MM.1S (cell line): ENCODE results near the gene KDM4B.

Source experiments
- DNase-seq: peaks from one replicate; pipeline ENCODE4 v3.0.0-alpha.2; 2015
- H2AFZ ChIP-seq: fragments of 300-600 bp; sonication (generic); 2 replicates; pipeline ENCODE4 v1.6.0; 2016; ENCODE audit warnings: antibody characterized with exemption, low read length
- H3F3A ChIP-seq: fragments of 300-600 bp; sonication (generic); 2 replicates; pipeline ENCODE4 v1.6.1; 2016; ENCODE audit warnings: mild to moderate bottlenecking, antibody characterized with exemption, low read length, moderate library complexity, mixed read lengths; ENCODE audit not compliant: insufficient read depth
- H3K27ac ChIP-seq: fragments of 300-600 bp; sonication (generic); 2 replicates; pipeline ENCODE4 v1.5.1; 2016; ENCODE audit warnings: mild to moderate bottlenecking, low read length
- H3K27me3 ChIP-seq: fragments of 300-600 bp; sonication (generic); replicated peaks from 2 replicates; pipeline ENCODE4 v1.6.0; 2016; ENCODE audit warnings: low read length; ENCODE audit not compliant: insufficient read depth
- H3K36me3 ChIP-seq: fragments of 300-600 bp; sonication (generic); replicated peaks from 2 replicates; pipeline ENCODE4 v1.6.1; 2016; ENCODE audit warnings: mild to moderate bottlenecking, low read length, mixed read lengths; ENCODE audit not compliant: insufficient read depth
- H3K4me1 ChIP-seq: fragments of 300-600 bp; sonication (generic); 2 replicates; pipeline ENCODE4 v1.6.1; 2016; ENCODE audit warnings: low read length, mixed read lengths
- H3K4me2 ChIP-seq: fragments of 300-600 bp; sonication (generic); 2 replicates; pipeline ENCODE4 v1.6.0; 2016; ENCODE audit warnings: low read depth, low read length
- H3K4me3 ChIP-seq: fragments of 300-600 bp; sonication (generic); 2 replicates; pipeline ENCODE4 v1.5.1; 2016; ENCODE audit warnings: low read length, mixed read lengths
- H3K79me2 ChIP-seq: fragments of 300-600 bp; sonication (generic); 2 replicates; pipeline ENCODE4 v1.6.1; 2016; ENCODE audit warnings: mixed run types, low read length, mixed read lengths
- H3K9ac ChIP-seq: fragments of 300-600 bp; sonication (generic); 2 replicates; pipeline ENCODE4 v1.6.1; 2016; ENCODE audit warnings: low read length, mixed read lengths
- H3K9me2 ChIP-seq: fragments of 300-600 bp; sonication (generic); replicated peaks from 2 replicates; pipeline ENCODE4 v1.6.1; 2016; ENCODE audit warnings: mild to moderate bottlenecking, low read length, mixed read lengths; ENCODE audit not compliant: insufficient read depth
- H3K9me3 ChIP-seq: fragments of 300-600 bp; sonication (generic); replicated peaks from 2 replicates; pipeline ENCODE4 v1.6.1; 2016; ENCODE audit warnings: mild to moderate bottlenecking, low read length, mixed read lengths; ENCODE audit not compliant: insufficient read depth
- H4K20me1 ChIP-seq: fragments of 300-600 bp; sonication (generic); 2 replicates; pipeline ENCODE4 v1.6.1; 2016; ENCODE audit warnings: mild to moderate bottlenecking, low read length, moderate library complexity, mixed read lengths; ENCODE audit not compliant: insufficient read depth
- EZH2 ChIP-seq: fragments of 300-600 bp; sonication (generic); optimal IDR thresholded peaks from 2 replicates; pipeline ENCODE3; 2017; ENCODE audit warnings: low read depth, mild to moderate bottlenecking, antibody characterized with exemption, low read length, mixed read lengths
- EZH2phosphoT487 ChIP-seq: fragments of 300-600 bp; sonication (generic); IDR thresholded peaks from 2 replicates; pipeline ENCODE4 v1.6.1; 2018; ENCODE audit warnings: antibody characterized with exemption, low read length
- TF ChIP-seq, protein P1 (sequence below): fragments of 300-600 bp; sonication (generic); IDR thresholded peaks from 2 replicates; pipeline ENCODE4 v1.5.1; 2016; ENCODE audit warnings: antibody characterized with exemption, low read length, mixed read lengths

Gene KDM4B

GRCh38 chr19:5066768-5067167 lies 97.9 kb downstream of the KDM4B start:
- no peak overlapping the region for H3K4me2 ChIP-seq
- no peaks in the 10 kb centered on the region for H3K36me3 ChIP-seq
- no peak overlapping the region for H3K4me3 ChIP-seq
- no peaks in the 10 kb centered on the region for H3F3A ChIP-seq
- no peaks in the 10 kb centered on the region; the same call in 1 of the 2 replicates for H3K79me2 ChIP-seq
- no peaks in the 10 kb centered on the region for H3K4me1 ChIP-seq
- H3K27me3 ChIP-seq = no peaks in the 10 kb centered on the region
- no peaks in the 10 kb centered on the region for H3K9me2 ChIP-seq
- TF ChIP-seq, protein P1, sequence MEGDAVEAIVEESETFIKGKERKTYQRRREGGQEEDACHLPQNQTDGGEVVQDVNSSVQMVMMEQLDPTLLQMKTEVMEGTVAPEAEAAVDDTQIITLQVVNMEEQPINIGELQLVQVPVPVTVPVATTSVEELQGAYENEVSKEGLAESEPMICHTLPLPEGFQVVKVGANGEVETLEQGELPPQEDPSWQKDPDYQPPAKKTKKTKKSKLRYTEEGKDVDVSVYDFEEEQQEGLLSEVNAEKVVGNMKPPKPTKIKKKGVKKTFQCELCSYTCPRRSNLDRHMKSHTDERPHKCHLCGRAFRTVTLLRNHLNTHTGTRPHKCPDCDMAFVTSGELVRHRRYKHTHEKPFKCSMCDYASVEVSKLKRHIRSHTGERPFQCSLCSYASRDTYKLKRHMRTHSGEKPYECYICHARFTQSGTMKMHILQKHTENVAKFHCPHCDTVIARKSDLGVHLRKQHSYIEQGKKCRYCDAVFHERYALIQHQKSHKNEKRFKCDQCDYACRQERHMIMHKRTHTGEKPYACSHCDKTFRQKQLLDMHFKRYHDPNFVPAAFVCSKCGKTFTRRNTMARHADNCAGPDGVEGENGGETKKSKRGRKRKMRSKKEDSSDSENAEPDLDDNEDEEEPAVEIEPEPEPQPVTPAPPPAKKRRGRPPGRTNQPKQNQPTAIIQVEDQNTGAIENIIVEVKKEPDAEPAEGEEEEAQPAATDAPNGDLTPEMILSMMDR = no peak
- TF ChIP-seq EZH2 (no peak), EZH2phosphoT487 (no peak)
- no peak overlapping the region for H3K27ac ChIP-seq
- no peak for DNase-seq
- no peaks in the 10 kb centered on the region for H3K9me3 ChIP-seq
- no peak overlapping the region for H3K9ac ChIP-seq
- no peak overlapping the region for H2AFZ ChIP-seq
- no peaks in the 10 kb centered on the region for H4K20me1 ChIP-seq

- Histone ChIP-seq H2AFZ (no peak overlapping the region), H3K79me2 (no peaks in the 10 kb centered on the region; the same call in 1 of the 2 replicates), H3K4me2 (no peak overlapping the region), H3K27ac (no peak overlapping the region), H3K4me1 (no peaks in the 10 kb centered on the region), H4K20me1 (no peaks in the 10 kb centered on the region), H3K9me2 (no peaks in the 10 kb centered on the region), H3K27me3 (no peaks in the 10 kb centered on the region), H3K9ac (no peak overlapping the region), H3K4me3 (no peak overlapping the region), H3K9me3 (no peaks in the 10 kb centered on the region), H3K36me3 (no peaks in the 10 kb centered on the region), H3F3A (no peaks in the 10 kb centered on the region)
- TF ChIP-seq EZH2phosphoT487 (no peak), EZH2 (no peak)
- TF ChIP-seq, protein P1 = no peak
- DNase-seq = no peak
Observed at GRCh38 chr19:5067678-5068077, 98.8 kb downstream of the KDM4B start.

DNA sequence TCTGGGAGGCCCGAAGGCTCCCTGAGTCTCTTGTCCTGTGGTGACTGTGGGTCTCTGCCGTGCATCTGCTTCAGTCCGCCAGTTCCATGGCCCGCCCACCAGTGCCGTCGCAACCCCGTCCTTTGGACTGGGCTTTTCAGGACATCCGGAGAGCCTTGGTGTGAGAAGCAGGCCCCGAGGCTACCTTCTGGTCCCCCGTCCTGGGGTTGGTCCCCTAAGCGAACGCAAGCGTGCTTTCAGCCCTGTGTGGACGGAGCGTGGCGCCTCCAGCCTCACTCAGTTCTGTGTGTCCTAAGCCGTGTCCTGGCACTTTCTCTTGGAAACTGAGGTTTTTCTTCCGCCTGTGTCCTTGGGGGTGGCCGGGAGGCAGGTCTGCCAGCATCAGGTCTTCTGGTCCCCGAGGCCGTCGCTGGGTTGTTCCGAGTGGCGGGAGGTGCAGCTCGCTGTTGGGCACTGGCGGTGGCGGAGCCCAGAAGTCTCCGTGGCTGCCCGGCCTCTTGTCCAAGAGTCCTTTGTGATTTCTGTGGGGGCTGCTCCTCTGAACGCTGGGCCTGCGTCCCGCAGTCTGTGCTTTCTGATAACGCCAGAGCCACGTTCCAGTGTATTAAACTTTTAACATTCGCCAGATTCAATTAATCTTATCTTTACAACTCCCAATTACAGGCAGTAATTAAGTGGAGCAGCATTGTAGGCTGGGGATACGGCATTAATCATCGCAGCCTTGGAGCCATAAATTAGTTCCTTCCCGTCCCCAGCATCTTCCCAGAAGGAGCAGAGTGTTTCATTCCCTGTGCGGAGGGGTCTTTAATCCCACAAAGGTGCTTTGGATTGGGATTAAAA lies 99.5 kb downstream of the KDM4B start:
- TF ChIP-seq EZH2 = no peak
- TF ChIP-seq EZH2phosphoT487 = no peak
- TF ChIP-seq, protein P1 = no peak
- Histone ChIP-seq H3K4me1 (no peaks in the 10 kb centered on the region), H3K79me2 (no peaks in the 10 kb centered on the region; the same call in 1 of the 2 replicates), H4K20me1 (no peaks in the 10 kb centered on the region), H3K27me3 (no peaks in the 10 kb centered on the region), H3F3A (no peaks in the 10 kb centered on the region), H3K27ac (no peak overlapping the region), H3K4me2 (no peak overlapping the region), H3K9ac (no peak overlapping the region), H3K4me3 (no peak overlapping the region), H3K9me2 (no peaks in the 10 kb centered on the region), H2AFZ (no peak overlapping the region), H3K36me3 (no peaks in the 10 kb centered on the region), H3K9me3 (no peaks in the 10 kb centered on the region)
- no peak for DNase-seq
